Measurements from ENCODE around the gene CALCR. TPM values are rescaled to one million over a fixed set of nuclear protein-coding genes. Genes with fewer than 3 reads are reported as not detected.

The CALCR gene
- total RNA-seq, 1 experiment from 2014 or later: not detected

- intact Hi-C loops (cut with micrococcal nuclease; ENCODE audit: unreplicated experiment): loop anchor here (1.0 kb wide), 2 partner anchors 109 to 306 kb away; no protein-coding TSS in a partner anchor
- H3K4me3 Mint-ChIP-seq (ENCODE audit: low read depth, unreplicated experiment): no peak overlapping the region
- no peaks in the 10 kb centered on the region for H3K9me3 Mint-ChIP-seq (ENCODE audit: low read depth, unreplicated experiment)
- no peak overlapping the region for H3K27ac Mint-ChIP-seq (ENCODE audit: unreplicated experiment)
- DNase-seq: peak; percentile 21
- BruUV-seq (replicated peaks): no TSS peak
- no peaks in the 10 kb centered on the region for H3K4me1 Mint-ChIP-seq (ENCODE audit: low read depth, unreplicated experiment)
- no peaks in the 10 kb centered on the region for H3K36me3 Mint-ChIP-seq (ENCODE audit: insufficient read depth, unreplicated experiment)
- H3K27me3 Mint-ChIP-seq (ENCODE audit: unreplicated experiment): peaks cover 12% of the 10 kb centered on the region
- CTCF ChIA-PET: interaction anchor here (0.7 to 1.4 kb wide), 3 partner anchors 108 to 137 kb away, joined by 3 to 6 read pairs (median 3); no protein-coding TSS in a partner anchor
- peak; percentile 38 for TF ChIP-seq CTCF (IDR thresholded peaks at IDR 0.05; ENCODE audit: unreplicated experiment)
Measured at GRCh38 chr7:93551063-93551895, 23.2 kb downstream of the CALCR start.

- no peak overlapping the region for H3K27ac Mint-ChIP-seq (ENCODE audit: unreplicated experiment)
- H3K27me3 Mint-ChIP-seq (ENCODE audit: unreplicated experiment): no peaks in the 10 kb centered on the region
- intact Hi-C loops (cut with micrococcal nuclease; ENCODE audit: unreplicated experiment): no loop called here
- no peak for DNase-seq
- H3K4me3 Mint-ChIP-seq (ENCODE audit: low read depth, unreplicated experiment): no peak overlapping the region
- H3K36me3 Mint-ChIP-seq (ENCODE audit: insufficient read depth, unreplicated experiment): no peaks in the 10 kb centered on the region
- no TSS peak for BruUV-seq (replicated peaks)
- CTCF ChIA-PET: no interaction called here
- H3K9me3 Mint-ChIP-seq (ENCODE audit: low read depth, unreplicated experiment): no peaks in the 10 kb centered on the region
- no peak for TF ChIP-seq CTCF (IDR thresholded peaks at IDR 0.05; ENCODE audit: unreplicated experiment)
- no peaks in the 10 kb centered on the region for H3K4me1 Mint-ChIP-seq (ENCODE audit: low read depth, unreplicated experiment)
Measured at GRCh38 chr7:93547716-93548115, 26.8 kb downstream of the CALCR start.

GRCh38 chr7:93544691-93545090 is 29.8 kb downstream of the CALCR start:
- no TSS peak for BruUV-seq (replicated peaks)
- CTCF ChIA-PET: no interaction called here

GRCh38 chr7:93538061-93538460 is 36.5 kb downstream of the CALCR start:
- no peaks in the 10 kb centered on the region for H3K36me3 Mint-ChIP-seq (ENCODE audit: insufficient read depth, unreplicated experiment)
- no peaks in the 10 kb centered on the region for H3K27me3 Mint-ChIP-seq (ENCODE audit: unreplicated experiment)
- H3K9me3 Mint-ChIP-seq (ENCODE audit: low read depth, unreplicated experiment): no peaks in the 10 kb centered on the region
- H3K27ac Mint-ChIP-seq (ENCODE audit: unreplicated experiment): no peak overlapping the region
- CTCF ChIA-PET: no interaction called here
- H3K4me1 Mint-ChIP-seq (ENCODE audit: low read depth, unreplicated experiment): no peaks in the 10 kb centered on the region
- BruUV-seq (replicated peaks): no TSS peak
- TF ChIP-seq CTCF (IDR thresholded peaks at IDR 0.05; ENCODE audit: unreplicated experiment): no peak
- intact Hi-C loops (cut with micrococcal nuclease; ENCODE audit: unreplicated experiment): no loop called here
- no peak overlapping the region for H3K4me3 Mint-ChIP-seq (ENCODE audit: low read depth, unreplicated experiment)
- no peak for DNase-seq

More at GRCh38 chr7:93544691-93545090, 29.8 kb downstream of the CALCR start:
- no peak for DNase-seq
- Mint-ChIP-seq H3K9me3 (ENCODE audit: low read depth, unreplicated experiment) (no peaks in the 10 kb centered on the region), H3K27ac (ENCODE audit: unreplicated experiment) (no peak overlapping the region), H3K4me3 (ENCODE audit: low read depth, unreplicated experiment) (no peak overlapping the region), H3K36me3 (ENCODE audit: insufficient read depth, unreplicated experiment) (no peaks in the 10 kb centered on the region), H3K4me1 (ENCODE audit: low read depth, unreplicated experiment) (no peaks in the 10 kb centered on the region), H3K27me3 (ENCODE audit: unreplicated experiment) (no peaks in the 10 kb centered on the region)
- no peak for TF ChIP-seq CTCF (IDR thresholded peaks at IDR 0.05; ENCODE audit: unreplicated experiment)
- intact Hi-C loops (cut with micrococcal nuclease; ENCODE audit: unreplicated experiment): no loop called here

Data from Calu3 (cell line).